HG02852 (cell line): ENCODE measurements around the gene INSYN1.
"Not testable (repeated sequence)": the region's sequence is repeated elsewhere in the genome, so short reads cannot be mapped to it uniquely, and the experiment has no call there.

ENCODE experiments used
- ATAC-seq: cut with Tn5 transposase; IDR thresholded peaks from one replicate; pipeline ENCODE4 v1.9.1; 2021; ENCODE audit warnings: mild to moderate bottlenecking, moderate library complexity; ENCODE audit not compliant: unreplicated experiment

Gene INSYN1

GRCh38 chr15:73753250-73754130 is at the start of gene INSYN1:
Gene INSYN1, minus strand, starts transcription at chr15:73753351. Its CDS starts 2,221 bp downstream, at chr15:73751130.
- ATAC-seq: no peak

- no peak for ATAC-seq
Observed at GRCh38 chr15:73802431-73803041, 49.4 kb upstream of the INSYN1 start.

- no peak for ATAC-seq
Observed at GRCh38 chr15:73800662-73801345, 47.7 kb upstream of the INSYN1 start.

- no peak for ATAC-seq
Observed at GRCh38 chr15:73799466-73799865, 46.3 kb upstream of the INSYN1 start.

GRCh38 chr15:73797366-73798158 is 44.4 kb upstream of the INSYN1 start:
- no peak for ATAC-seq

GRCh38 chr15:73796331-73796831 is 43.2 kb upstream of the INSYN1 start:
- ATAC-seq: no peak

- ATAC-seq: no peak
Observed at GRCh38 chr15:73794443-73795133, 41.4 kb upstream of the INSYN1 start.

GRCh38 chr15:73792899-73793541 is 39.9 kb upstream of the INSYN1 start:
- ATAC-seq: not testable (repeated sequence)

- no peak for ATAC-seq
Observed at GRCh38 chr15:73792415-73792814, 39.3 kb upstream of the INSYN1 start.

- ATAC-seq: no peak
Observed at GRCh38 chr15:73789521-73790240, 36.5 kb upstream of the INSYN1 start.

GRCh38 chr15:73787621-73788020 is 34.5 kb upstream of the INSYN1 start:
- ATAC-seq: no peak

- ATAC-seq: no peak
Observed at GRCh38 chr15:73786538-73786937, 33.4 kb upstream of the INSYN1 start.

- ATAC-seq: not testable (repeated sequence)
Observed at GRCh38 chr15:73785256-73786014, 32.3 kb upstream of the INSYN1 start.

- ATAC-seq: no peak
Observed at GRCh38 chr15:73784291-73784690, 31.1 kb upstream of the INSYN1 start.

- no peak for ATAC-seq
Observed at GRCh38 chr15:73782344-73782959, 29.3 kb upstream of the INSYN1 start.

- no peak for ATAC-seq
Observed at GRCh38 chr15:73781038-73781925, 28.1 kb upstream of the INSYN1 start.

GRCh38 chr15:73779974-73780373 is 26.8 kb upstream of the INSYN1 start:
- no peak for ATAC-seq
